CD4-positive, alpha-beta T cell treated with Interleukin-1 beta for 1 hour (primary cell): Measurements from ENCODE around the gene PDE4D.
"Not testable (repeated sequence)": the region's sequence is repeated elsewhere in the genome, so short reads cannot be mapped to it uniquely, and the experiment has no call there.

ENCODE experiments used
- DNase-seq, 2 donors: peaks; one replicate each; pipeline ENCODE4 v3.0.0-alpha.2; 2020 to 2022

Gene PDE4D

DNA sequence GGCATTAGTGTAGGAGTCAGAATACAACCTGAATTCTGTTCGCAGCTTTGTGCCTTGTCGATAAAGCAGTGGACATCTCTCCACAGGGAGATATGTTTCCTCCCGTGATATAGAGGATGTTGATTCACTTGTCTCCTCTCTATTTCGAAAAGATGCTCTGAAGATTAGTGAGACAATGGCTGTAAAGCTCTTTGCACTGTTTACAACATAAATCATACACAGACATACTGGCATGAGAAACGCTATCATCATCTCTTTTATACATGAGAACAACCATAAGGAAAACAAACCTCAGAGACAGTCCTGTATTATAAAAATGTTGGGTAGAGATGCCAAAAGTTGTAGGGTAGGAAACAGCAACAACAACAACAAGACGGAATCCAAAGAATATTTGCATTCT, 803.2 kb downstream of the PDE4D start:
- no peak for DNase-seq

DNA sequence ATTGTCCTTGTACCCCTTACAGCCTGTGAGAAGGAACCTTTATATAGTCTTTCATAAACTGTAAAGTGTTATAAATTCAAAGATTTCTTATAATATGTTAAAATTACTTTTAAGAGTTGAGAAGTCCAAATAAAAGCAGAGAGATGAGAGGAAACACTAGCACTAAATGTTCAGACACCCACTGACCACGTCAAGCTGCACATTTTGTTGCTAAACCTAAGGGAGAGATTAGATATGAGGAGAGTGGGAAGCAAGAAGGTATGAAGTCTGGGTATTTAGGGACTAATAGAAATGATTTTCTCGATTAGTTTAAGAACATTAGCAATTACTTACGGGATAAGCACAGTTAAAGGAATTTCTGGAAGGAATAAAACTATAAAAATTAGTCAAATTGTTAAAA, 803.8 kb downstream of the PDE4D start:
- no peak for DNase-seq

DNA sequence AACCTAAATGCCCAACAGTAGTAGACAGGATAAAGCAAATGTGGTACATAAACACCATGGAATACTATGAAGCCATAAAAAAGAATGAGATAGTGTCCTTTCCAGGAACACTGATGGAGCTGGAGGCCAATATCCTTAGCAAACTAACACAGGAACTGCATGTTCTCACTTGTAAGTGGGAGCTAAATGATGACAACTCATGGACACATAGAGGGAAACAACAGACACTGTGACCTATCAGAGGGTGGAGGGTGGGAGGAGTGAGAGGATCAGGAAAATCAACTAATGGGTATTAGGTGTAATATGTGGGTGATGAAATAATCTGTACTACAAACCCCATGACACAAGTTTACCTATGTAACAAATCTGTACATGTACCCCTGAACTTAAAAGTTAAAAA, 805.0 kb downstream of the PDE4D start:
- DNase-seq, result no peak

DNA sequence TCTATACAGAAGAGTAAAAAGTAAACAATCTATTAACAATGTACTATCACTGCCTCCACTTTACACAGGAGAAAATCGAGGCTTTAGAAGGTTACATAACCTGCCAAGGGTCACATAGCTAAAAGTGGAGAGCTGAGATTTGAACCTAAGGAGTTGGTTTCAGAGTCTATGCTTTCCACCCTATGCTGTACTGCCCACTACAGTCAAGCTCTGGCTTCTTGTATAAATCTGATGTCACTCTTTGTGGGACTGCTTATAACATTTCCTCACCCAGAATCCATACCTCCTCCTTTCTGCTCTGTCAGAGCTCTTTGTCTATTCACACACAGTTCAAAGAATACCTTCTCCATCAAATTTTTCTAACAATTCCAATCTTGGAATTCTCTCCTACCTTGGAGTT, 807.5 kb downstream of the PDE4D start:
- DNase-seq, result no peak

DNA sequence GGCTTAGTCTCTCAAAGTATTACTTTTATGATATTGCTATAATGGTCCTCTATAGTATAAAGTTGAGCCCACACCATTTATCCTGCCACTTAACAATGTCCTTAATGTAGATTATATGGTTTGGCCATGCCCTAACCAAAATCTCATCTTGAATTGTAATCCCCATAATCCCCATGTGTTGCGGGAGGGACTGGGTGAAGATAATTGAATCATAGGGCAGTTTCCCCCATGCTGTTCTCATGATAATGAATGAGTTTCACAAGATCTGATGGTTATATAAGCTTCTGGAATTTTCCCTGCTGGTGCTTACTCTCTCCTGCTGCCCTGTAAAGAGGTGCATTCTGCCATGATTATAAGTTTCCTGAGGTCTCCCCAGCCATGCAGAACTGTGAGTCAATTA, 811.8 kb downstream of the PDE4D start:
- no peak for DNase-seq

DNA sequence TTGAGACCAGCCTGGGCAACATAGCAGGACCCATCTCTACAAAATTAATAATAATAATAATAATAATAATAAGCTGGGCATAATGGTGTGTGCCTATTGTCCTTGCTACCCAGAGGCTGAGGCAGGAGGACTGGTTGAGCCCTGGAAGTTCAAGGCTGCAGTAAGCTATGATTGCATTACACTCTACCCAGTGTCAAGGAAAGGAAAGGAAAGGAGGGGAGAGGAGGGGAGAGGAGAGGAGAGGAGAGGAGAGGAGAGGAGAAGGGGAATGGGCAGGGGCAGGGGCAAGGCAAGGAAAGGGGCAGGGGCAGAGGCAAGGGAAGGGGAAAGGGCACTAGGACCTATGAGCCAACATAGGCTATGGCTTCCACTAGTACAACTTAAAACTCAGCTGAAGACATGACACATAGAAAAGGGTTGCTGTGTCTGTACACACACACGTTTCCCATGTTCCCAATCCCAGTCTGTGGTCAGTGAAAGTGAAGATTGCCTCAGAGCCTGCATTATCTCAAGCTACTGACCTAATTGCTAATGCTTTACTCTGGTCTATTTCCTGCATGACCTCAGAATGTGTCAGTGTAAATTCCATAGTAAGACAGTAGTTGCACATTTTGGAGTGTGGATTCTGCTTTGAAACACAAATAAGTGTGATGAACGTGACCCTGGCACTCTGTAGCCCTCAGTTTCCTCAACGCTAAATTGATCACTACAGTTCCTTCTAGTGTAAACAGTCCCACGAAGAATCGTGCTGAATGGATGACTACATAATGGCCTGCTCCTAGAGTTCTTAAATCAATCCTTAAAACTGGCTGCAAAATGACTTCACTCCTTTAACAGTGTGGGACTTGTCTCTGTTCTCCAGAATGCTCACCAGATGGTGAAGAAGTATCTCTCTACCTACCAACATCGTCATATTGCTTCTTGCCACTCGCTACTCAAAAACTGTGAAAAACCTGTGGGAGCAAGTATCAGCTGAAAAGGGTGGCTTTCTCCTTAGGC, 813.6 kb downstream of the PDE4D start:
- no peak for DNase-seq

DNA sequence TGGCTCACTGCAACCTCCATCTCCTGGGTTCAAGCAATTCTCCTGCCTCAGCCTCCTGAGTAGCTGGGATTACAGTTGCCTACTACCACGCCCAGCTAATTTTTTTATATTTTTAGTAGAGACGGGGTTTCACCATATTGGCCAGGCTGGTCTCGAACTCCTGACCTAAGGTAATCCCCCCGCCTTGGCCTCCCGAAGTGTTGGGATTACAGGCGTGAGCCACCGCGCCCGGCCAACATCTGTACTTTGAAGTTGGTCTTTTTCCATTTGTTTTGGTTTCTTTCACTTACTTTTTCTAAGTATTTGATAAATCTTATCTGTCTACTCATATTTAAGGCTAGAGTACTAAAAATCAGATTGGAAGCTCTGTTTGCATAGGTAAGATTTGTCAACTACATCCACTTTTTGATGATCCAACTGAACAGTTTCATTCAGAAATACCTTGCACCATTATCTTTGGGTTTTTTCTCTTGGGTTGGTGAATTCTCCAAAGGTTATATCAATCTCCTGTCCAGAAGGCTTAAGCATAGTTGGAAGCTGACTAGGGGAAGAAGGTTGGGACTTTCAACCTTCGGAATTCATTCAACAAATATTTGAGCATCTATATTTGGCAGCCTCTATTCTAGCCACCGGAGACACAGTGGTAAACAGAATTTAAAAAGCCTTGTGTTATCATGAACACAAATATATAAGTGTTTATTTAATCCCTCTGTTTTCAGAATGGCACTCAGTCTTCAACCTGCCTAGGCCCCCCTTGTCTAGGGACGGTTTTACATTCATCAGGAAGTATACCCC, 821.6 kb downstream of the PDE4D start:
- DNase-seq, result no peak

DNA sequence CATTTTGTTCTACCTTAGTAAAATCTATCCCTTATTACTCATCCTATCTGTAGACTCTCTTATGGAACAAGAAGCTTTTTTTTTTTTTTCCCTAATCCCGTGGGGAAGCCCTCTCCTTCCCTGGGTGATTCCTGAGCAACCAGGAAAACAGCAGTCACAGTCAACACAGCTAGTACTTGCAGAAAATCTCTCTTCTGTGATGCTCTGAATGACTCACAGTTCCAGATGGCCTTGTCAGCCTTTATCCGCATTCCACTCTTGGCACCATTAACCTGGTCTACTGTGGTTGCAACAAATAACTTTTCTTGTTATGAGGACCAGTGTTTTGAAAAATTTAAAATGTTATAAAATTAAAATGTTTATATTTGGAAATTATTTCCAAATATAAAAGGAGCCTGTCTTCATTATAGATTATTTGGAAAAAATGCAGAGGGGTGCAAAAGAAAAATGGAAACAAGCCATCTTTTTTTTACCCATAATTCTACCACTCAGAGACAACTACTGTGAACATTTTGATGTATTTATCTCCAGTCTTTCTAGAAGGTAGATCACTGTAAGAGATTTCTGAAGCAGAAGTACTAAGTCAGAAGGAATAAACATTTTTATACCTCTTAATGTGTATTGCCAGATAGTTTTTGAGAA, 824.0 kb downstream of the PDE4D start:
- no peak for DNase-seq

DNA sequence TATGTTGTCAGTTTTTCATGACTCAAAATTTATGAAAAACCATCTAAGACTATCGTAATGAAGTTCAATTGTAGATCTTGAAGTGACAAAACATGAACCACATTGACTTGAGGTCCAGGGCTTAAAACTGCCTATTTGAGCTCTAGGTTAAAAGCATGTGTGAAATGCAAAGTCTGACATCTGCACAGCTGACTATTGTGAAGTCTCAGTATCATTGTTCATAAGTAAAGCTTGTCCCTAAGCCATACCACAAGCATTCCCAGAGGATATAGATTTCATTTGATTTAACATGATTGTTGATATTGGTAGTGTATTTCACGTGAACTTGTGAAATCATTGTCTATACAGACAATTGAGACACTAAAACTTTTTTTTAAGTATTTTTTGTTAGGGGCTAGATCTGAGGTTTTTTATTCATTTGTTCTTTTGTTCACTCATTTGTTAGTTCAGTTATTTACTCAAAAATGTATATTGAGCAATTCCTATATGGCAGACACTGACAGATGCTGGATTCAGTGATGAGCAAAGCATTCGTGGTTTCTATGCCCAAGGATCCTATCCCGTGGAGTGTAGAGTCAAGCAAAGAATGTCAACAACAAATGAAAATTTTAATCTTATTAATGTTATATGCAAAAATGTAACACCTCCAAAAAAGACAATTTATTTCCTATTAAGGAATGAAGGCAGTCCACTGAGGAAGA, 825.4 kb downstream of the PDE4D start:
- no peak for DNase-seq

DNA sequence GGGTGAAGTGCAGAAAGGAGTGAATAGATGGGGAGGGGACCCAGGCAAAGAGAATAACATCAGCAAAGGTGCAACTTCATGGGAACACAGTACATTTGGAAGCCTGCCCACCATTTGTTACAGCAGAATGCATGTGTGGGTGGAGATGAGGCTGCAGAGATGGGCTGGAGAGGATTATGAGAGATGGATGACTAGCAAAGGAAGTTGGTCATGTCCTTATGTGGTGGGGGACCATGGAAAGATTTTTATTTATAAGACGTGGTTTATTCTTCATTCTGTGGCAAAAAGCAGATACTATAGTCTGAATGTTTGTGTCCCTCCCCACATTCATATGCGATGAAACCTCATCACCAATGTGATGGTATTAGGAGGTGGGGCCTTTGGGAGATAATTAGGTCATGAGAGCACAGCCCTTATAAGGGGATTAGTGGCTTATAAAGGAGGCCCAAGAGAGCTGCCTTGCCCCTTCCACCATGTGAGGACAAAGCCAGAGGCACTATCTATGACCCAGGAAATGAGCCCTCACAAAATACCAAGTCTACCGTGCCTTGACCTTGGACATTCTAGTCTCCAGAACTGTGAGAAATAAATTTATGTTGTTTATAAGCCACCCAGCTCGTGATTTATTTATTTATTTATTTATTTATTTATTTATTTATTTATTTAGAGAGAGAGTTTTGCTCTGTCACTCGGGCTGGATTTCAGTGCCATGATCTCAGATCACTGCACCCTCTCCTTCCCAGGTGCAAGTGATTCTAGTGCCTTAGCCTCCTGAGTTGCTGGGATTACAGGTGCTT, 827.0 kb downstream of the PDE4D start:
- DNase-seq, result no peak

DNA sequence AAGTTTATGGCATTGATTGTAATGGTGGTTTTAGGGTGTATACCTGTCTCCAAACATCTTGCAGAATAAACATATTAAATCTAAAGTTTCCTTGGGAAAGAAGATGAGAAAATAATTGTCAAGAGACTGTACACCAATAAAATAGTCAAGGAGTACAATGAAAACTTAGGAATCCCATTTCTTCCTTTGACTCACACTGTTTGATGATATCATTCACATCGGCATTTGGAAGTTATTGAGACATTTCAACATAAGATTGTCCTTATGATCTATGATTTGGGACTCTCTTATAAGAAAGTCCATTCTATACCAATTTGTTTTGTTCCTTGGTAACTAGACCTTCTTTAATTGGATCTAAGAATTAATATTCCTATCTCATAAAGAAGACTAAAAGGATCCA, 828.0 kb downstream of the PDE4D start:
- no peak for DNase-seq

DNA sequence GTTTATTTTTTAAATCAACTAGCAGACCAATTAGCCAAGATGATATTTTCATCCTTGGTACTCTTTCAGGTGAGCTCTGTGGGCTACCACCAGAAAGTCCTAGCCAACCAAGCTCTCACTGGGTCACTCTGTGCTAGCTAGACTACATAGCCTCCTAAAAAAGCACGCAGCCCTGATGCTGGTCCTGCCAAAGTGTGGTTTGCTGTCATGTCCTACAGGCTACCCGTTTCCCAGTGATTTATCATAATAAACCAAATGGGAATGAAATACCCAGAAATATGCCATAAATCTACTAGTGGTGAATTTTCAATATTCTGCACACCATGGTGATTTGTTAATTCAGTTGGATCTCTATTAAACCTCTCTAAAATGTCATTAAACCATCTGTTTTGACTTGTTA, 829.2 kb downstream of the PDE4D start:
- no peak for DNase-seq

DNA sequence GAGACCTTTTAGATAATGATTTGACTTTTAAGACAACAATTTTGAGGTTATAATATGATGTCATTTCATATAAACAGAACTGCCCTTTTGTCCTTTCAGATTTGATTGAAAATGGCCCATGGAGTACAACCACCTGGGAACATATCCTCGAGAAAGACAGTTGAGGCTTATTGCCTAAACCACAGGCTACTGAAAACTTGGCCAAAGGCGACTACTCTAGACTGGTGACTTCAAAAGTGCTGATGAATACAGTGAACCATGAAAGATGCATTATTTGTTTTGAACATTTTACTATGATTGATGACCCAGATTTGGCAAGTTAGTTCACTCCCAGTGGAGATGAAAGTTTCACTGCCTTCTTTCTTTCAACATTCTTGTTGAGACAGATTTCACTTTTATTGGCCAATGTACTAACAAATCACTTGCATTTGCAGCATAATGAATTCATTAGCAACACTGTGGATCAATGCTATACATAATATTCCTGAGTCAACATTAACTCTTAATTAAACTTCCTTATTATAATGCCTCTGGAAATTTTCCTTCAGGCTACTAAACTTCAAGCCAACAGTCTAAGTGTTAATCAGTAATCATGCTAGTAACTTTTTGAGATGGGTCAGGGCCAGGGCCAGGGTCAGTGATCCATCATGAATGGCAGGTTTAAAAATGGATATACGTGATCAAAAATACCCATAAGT, 830.4 kb downstream of the PDE4D start:
- DNase-seq, result no peak

DNA sequence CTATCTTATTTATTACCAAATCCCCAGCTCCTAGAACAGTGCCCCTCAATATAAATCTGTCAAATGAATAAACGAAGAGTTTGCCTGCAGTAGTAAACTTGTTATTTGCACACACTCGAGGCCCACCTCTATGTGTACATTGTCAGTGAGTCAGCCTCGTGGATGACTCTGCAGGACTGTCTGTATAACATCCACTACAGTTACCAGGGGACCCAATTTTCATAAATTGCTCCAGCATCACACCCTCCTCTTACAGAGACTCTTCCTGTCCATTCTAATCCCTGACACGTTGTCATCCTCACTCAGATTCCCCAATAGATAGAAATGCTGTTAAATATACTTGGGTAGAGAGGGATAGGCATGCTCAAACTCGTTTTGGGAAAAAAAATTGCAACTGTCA, 832.1 kb downstream of the PDE4D start:
- DNase-seq, result no peak

DNA sequence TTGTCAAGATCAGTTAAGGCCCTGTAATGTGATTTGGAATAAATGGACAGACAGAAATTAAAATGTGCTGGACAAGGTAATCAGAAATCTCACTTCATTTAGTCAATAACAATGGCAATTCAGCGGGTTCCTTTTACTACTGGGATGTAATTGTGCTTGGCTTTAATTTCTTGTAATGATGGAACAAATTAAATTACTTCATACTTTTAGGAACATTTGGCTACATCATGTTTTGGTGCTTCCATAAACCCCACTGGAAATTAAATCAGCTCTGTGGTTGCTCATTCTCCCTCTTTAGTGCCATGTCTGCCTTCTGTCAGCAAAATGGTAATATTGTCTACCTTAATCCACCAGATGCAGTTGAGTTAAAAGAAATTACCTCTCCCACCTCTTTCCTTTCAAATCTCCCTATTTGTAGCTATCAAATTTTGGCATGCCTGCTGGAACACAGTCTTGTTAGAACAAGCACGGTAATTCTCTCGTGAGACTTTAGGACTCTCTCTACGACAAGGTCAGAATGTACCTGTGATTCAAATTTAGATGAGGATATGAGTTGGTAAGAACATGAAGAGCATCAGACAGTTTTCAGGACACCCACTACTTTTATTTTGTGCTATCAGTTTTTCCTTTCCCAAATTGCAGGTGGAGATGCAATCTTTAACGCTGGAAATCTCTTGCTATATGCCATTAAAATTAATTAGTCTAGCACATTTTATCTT, 834.4 kb downstream of the PDE4D start:
- no peak for DNase-seq

DNA sequence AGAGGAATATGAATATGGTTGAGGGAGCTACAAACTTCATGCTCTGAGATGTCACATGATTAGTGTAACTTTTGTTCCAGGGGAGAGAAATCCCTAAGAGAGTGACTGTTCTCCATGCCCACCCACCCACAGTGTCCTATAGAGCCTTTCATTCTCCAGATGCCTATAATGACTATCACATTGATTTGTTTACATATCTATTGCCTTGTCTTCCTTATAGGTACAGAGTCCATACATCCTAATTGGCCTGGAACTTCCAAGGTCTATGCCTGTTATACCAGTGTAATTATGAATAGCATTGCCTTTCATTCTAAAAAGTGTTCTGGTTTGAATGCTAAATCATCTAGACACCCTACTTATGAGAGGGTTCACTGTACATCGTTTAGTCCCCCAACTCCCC, 835.3 kb downstream of the PDE4D start:
- no peak for DNase-seq

DNA sequence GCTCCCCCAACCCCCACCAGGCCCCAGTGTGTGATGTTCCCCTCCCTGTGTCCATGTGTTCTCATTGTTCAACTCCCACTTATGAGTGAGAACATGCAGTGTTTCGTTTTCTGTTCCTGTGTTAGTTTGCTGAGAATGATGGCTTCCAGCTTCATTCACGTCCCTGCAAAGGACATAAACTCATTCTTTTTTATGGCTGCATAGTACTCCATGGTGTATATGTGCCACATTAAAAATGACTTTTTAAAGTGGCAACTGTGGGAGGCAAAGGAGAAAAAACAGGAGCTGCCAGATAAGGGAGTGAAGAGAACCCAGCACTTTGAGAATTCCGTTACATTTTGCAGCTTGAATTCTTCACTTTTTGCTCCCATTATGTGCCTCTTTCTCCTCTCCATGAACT, 836.9 kb downstream of the PDE4D start:
- DNase-seq, result not testable (repeated sequence)

DNA sequence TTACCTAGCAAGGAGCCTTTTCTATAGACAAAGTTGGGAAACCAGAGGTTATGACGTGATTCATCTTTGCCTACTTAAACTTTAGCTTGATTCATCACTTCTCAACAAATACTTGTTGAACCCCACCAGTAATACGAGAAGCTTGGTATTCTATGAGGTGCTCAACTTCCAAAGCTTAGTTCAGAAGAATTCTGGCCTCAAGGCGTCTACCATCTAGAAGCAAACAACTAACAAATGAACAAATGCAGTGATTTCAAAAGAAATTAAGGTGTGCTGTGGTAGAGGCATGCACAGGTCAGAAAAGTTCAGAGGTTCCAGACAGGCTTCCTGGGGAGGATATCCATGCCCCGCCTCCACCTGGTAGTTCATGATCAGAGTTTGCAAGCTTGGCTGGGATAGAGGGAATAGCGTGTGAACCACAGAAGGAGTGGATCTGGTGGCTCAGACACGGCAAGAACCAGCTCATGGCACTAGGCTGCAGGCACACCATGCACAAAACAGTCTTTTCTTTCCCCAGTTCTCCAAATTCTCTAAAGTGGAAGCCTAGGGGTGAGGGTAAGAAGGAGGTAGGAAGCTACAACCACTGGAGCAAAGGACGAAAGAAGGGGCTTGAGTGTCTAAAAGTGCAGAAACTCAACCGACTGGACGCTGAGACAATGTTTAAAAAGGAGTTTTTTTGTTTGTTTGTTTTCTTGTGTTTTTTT, 837.6 kb downstream of the PDE4D start:
- no peak for DNase-seq

DNA sequence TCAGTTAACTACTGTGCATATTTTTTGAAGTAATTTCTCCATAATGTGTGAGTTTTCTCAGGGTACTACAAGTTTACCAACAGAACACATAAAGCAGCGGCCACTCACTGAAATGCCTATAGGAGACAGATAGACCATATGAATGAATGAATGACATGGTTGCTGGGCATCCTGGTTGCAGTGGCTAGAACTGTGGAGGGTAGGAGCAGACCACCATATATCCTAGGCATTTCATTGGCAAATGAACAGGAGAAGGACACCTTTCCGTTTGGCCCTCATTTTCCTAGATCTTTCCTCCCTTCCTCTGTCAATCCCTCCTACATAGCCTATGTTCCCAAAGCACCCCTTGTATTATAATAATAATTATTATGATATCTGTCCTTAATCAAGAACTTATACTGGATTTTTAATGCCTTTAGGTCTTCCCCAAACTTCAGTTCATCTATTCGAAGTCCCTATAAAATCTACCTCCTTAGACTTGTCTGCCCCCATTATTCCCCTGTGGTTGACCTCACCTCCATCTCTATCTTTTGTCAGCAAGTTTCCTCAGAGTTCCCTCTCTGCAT, 838.5 kb downstream of the PDE4D start:
- DNase-seq, result no peak

DNA sequence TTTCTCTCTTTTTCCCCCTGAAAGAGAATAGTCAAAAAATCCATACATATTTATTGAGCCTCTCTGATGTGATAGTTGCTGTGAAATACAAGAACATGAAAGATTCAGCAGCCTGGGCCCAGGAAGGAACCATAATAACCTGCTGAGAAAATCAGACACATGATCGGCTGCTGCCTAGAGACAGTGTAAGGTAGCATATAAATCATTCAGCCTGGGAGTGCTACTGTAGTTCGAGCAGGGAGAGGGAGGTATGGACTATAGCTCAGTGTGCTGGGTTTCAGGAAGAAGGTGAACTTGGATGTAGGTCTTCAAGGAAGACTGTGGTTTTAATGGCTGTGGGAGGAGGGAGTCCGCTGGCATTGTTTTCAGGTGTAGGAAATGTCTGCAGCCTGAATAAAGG, 841.6 kb downstream of the PDE4D start:
- DNase-seq, result no peak
